Measurements from ENCODE around the gene MAFG. TPM values are rescaled to one million over a fixed set of nuclear protein-coding genes. Genes with fewer than 3 reads are reported as not detected.
A peak's percentile ranks its signal among the peaks of the same experiment; 100 is the strongest.

The MAFG gene
- total RNA-seq, 4 donors from 2014 or later: 17.1 to 21.1 (median 19.0) TPM

DNA sequence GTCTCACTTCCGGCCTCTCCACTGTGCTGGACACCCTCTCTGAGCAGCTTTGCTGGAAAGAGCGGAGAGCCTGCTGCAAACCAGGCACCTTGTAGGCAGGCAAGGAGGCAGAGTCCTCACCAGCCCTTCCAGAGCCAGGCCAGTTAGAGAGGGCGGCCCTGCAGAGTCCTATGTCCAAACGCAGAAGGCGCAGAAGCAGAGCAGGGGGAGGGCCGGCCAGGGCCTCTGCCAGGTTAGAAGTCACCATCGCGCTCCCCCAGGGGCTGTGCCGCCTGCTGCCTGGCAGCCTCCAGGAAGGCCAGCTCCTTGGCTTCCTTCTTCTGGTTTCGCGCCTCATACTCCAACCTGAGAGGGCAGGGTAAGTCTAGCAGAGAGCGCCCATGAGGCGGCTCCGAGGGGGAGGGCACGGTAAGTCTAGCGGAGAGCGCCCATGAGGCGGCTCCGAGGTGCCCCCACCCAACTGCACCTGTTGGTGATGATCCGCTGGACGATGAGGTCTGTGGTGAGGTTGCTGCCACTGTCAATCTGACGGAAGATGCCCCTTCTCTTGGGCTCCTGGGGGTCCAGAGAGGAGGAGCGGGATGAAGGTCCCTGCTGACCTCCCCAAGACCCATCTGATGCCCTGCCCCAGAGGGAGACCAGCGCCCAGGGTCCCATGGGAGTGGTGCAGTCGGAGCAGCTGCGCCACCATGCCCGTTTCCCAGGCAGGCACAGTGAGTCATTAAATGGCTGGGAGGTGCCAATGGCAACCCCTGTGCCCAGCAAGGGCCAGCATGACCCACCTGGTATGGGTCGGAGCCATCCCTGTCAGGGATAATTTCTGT is 22.7 kb downstream of the MAFG start:
- 93% methylated on average over 21 of the region's 28 CpGs for WGBS
- peaks cover 20% of the 10 kb centered on the region for H3K4me1 ChIP-seq
- no peak for DNase-seq (ENCODE audit: low spot score in 2 of 2)
- no peaks in the 10 kb centered on the region for H3K9me3 ChIP-seq
- H3K27ac ChIP-seq: no peak overlapping the region
- H3K36me3 ChIP-seq: peaks cover 44% of the 10 kb centered on the region
- H3K4me3 ChIP-seq: no peak overlapping the region
- TF ChIP-seq, protein P1, sequence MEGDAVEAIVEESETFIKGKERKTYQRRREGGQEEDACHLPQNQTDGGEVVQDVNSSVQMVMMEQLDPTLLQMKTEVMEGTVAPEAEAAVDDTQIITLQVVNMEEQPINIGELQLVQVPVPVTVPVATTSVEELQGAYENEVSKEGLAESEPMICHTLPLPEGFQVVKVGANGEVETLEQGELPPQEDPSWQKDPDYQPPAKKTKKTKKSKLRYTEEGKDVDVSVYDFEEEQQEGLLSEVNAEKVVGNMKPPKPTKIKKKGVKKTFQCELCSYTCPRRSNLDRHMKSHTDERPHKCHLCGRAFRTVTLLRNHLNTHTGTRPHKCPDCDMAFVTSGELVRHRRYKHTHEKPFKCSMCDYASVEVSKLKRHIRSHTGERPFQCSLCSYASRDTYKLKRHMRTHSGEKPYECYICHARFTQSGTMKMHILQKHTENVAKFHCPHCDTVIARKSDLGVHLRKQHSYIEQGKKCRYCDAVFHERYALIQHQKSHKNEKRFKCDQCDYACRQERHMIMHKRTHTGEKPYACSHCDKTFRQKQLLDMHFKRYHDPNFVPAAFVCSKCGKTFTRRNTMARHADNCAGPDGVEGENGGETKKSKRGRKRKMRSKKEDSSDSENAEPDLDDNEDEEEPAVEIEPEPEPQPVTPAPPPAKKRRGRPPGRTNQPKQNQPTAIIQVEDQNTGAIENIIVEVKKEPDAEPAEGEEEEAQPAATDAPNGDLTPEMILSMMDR (IDR thresholded peaks at IDR 0.05): no peak
- H3K27me3 ChIP-seq: no peaks in the 10 kb centered on the region

DNA sequence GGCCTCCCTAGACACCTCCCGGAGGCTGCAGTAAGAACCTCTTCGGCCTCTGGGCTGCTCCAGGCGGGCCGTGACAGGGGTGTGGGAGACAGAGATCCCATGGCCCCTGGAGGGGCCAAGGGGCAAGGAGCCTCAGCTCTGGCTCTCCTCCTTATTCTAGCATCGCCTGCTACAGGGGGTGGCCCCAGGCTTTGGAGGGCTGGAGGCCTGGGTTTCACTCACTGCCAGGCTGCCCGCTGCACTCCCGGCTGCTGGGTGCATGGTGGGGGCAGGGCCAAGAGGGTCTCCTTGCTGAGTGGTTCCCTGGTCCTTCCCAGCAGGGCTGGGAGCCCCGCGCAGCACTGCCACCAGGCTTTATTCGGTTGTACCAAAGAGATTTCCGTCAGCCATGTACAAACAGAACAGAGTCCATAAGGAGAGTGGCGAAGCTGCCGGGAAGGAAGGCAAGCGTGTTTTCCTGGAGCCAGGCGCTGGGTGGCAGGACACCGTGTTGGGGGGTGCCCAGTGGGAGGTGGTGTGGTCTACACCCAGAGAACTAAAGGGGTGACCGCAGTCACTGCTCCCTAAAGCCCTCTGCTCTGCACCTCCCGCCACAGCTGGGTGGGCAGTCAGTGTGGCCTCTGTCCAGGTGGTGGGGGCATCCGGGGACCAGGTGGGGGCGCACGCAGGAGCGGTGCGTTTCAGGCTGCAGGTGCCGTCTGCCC is 23.5 kb downstream of the MAFG start:
- Histone ChIP-seq H3K4me3 (no peak overlapping the region), H3K9me3 (no peaks in the 10 kb centered on the region), H3K27ac (no peak overlapping the region), H3K36me3 (peaks cover 48% of the 10 kb centered on the region), H3K27me3 (no peaks in the 10 kb centered on the region), H3K4me1 (peaks cover 17% of the 10 kb centered on the region)
- 96% methylated on average over 14 of the region's 24 CpGs for WGBS
- TF ChIP-seq EP300 (IDR thresholded peaks at IDR 0.05) (no peak), POLR2A (IDR thresholded peaks at IDR 0.05) (no peak), POLR2AphosphoS5 (IDR thresholded peaks at IDR 0.05) (no peak)
- TF ChIP-seq, protein P1 (IDR thresholded peaks at IDR 0.05): no peak
- no peak for DNase-seq (ENCODE audit: low spot score in 2 of 2)

DNA sequence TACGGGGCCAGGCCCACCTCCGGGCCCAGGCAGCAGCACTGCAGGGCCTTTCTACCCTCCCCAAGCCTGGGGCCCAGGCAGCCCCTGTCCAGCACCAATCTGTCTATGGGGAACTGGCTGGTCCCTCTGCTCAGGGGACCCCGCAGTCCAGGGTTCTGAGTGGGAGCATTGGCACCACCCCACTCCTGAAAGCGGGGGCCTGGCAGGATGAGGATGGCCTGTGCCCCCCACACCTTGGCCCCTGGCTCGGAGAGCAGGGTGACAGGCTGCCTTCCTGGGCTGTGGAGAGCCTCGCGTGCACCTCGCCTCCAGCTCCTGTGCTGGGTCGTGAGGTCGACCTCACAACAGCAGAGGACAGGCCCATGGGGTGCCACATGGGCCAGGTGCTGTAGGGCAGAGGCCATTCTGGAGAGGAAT is 24.1 kb downstream of the MAFG start:
- TF ChIP-seq EP300 (IDR thresholded peaks at IDR 0.05) (no peak), POLR2A (IDR thresholded peaks at IDR 0.05) (no peak), POLR2AphosphoS5 (IDR thresholded peaks at IDR 0.05) (no peak)
- TF ChIP-seq, protein P1 (IDR thresholded peaks at IDR 0.05): no peak
- Histone ChIP-seq H3K9me3 (no peaks in the 10 kb centered on the region), H3K36me3 (peaks cover 51% of the 10 kb centered on the region), H3K27ac (no peak overlapping the region), H3K27me3 (no peaks in the 10 kb centered on the region), H3K4me1 (peaks cover 17% of the 10 kb centered on the region), H3K4me3 (no peak overlapping the region)
- DNase-seq (ENCODE audit: low spot score in 2 of 2): no peak
- WGBS: 95% methylated on average over 4 of the region's 10 CpGs

DNA sequence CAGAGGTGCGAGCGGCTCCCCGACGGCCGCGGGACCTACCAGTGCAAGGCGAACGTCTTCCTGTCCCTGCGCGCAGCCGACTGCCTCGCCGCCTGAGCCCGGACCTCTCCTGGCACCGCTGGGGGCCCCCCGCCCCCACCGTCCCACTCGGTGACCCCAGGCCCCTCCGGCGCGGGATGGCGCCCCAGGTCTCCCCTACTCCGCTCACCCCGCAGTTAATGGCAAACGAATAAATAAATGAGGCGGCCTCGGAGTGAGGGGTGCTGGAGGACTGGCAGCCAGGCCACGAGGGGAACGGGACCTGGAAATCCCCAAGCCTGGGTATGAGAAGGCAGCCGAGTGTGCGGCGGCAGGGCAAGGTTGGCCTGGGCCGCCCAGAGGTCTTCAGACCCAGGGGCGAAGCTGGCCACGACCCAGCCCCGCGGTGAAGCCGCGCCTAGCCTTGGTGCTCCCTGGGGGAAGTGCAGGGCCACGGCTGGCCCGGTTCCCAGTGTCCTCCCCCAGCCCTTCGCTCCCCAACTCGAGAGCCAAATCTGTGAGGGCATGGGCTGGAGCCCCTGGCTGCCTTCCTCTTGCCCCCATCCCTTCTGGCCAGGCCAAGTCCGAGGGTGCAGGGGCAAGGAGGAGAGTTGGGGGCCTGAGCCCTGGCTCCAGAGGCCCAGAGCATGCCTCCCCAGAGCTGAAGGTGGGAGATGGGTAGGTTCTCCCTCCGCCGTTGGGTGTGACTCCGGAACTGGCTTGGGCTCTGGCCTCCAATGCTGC is 24.7 kb downstream of the MAFG start:
- Histone ChIP-seq H3K27ac (no peak overlapping the region), H3K27me3 (no peaks in the 10 kb centered on the region), H3K4me1 (peaks cover 17% of the 10 kb centered on the region), H3K9me3 (no peaks in the 10 kb centered on the region), H3K4me3 (peak overlapping the region; percentile 54), H3K36me3 (peaks cover 56% of the 10 kb centered on the region)
- DNase-seq (ENCODE audit: low spot score in 2 of 2): no peak
- 47% methylated on average over 21 of the region's 47 CpGs for WGBS
- TF ChIP-seq, protein P1 (IDR thresholded peaks at IDR 0.05): no peak
- TF ChIP-seq EP300 (IDR thresholded peaks at IDR 0.05) (no peak), POLR2AphosphoS5 (IDR thresholded peaks at IDR 0.05) (no peak), POLR2A (IDR thresholded peaks at IDR 0.05) (no peak)

Data from suprapubic skin (tissue), 4 donors.